ENCODE data around the gene KRT74.

The KRT74 gene

DNA sequence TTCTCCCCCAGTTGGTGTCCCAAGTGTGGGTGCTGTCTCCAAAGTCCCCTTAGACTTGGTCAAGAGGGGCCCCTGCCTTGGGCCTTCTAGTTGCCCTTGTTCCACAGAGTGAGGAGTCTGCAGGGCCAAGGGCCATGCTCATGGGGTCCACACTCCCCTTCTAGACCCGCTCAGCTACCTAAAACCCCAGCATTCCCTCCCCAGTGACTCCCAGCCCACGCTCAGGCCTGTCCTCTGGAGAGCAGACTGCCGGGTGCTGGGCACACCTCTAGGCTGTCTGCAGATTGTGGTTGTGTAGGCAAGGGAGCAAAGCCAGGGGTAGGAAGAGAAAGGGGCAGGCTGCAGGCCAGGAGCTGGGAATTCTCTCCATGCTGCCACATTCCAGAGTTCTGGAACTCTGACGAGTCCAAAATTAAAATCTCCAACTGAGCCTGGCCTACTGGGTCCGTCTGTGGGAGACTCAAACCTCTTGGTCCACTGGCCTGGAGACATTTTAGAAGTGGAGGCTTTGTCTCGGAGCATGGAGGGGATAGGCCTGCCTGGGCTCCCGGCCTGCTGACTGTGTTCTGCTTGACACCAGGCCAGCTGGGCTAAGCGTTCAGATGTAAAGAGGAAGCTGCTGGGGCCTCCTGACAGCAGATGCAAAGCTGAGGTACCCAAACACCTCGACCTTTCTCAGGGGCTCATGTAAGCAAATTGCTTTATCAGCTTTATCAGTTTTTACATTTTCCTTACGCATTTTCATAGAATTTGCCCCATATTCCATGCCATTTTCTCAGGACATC, 39.8 kb downstream of the KRT74 start:
- no peak for DNase-seq

- DNase-seq: no peak
Observed at GRCh38 chr12:52532636-52533035, 41.0 kb downstream of the KRT74 start.

GRCh38 chr12:52531566-52532300, 41.9 kb downstream of the KRT74 start:
- DNase-seq: no peak

- DNase-seq: no peak
Observed at GRCh38 chr12:52530905-52531304, 42.7 kb downstream of the KRT74 start.

- DNase-seq: no peak
Observed at GRCh38 chr12:52530366-52530765, 43.3 kb downstream of the KRT74 start.

DNA sequence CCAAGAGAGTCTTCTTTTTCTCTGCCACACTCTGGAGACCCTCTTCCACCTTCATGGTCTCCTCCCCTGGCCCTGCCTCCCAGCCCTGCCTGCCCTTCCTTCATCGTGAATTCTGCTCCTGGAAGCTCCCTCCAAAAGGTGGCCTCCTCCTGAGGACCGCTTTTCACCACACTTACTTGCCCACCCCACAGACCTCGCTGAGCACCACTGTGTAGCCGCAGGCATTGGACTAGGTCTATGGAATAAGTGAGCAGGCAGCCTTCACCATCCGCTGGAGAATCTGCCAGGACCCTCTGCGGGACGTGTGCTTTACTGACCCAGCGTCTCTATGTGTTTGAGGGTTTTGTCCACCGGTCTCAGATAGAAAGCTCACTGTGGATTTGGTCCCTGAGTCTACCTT, 43.8 kb downstream of the KRT74 start:
- no peak for DNase-seq

- DNase-seq: no peak
Observed at GRCh38 chr12:52529417-52529816, 44.2 kb downstream of the KRT74 start.

DNA sequence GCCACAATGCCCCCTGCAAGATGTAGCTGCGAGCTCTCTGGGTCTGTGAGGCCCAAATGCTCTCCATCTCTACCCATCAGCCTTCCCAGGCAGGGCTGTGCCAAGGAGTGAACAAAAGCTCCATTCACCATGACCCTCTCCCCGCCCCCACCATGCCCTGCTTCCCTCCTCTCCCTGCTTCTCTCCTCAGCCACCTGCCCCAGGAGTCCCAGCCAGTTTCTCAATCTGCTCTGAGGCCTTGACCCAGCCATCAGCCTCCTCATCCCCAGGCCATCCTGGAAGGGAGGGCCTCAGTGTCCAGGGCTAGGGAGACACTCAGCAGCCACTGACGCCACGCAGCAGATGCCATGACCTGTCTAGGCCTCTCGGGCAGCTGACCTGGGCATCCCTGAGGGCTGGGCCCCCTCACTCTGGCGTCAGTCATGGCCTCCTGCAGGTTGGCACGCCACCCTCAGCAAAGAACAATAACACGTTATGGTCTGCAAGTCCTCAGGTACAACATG, 45.0 kb downstream of the KRT74 start:
- DNase-seq: no peak

DNA sequence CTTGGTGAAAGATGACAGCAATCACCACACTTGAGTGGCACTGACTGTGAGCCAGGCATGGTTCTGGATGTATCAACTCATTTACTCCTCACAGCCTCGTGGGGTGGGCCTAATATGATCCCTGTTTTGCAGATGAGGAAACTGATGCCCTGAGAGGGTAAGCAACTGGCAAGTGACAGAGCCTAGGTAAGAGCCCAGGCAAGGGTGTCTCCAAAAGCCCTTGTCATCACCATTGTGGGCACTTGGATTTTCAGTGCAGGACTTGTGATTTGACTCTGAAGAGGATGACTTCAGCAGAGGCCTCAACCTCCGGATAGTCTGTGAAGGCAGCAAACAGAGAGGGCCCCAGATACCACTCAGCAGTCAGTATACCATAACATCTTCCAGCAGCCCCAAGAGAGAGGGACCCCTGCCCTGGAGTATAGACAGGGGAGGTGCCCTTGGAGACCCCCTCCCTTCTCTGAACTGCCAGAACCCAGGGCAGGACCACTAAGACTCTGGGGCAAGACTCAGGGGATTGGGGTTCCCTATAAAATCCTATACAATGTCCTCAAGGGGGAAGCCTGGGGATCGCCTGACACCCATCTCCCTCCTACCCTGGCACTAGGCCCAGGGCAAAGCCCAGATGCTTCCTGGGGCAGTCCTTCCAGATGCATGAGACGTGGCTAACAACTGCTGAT, 46.4 kb downstream of the KRT74 start:
- no peak for DNase-seq

- DNase-seq: no peak
Observed at GRCh38 chr12:52526511-52526951, 47.1 kb downstream of the KRT74 start.

GRCh38 chr12:52525661-52526499, 47.8 kb downstream of the KRT74 start:
- DNase-seq: no peak

DNA sequence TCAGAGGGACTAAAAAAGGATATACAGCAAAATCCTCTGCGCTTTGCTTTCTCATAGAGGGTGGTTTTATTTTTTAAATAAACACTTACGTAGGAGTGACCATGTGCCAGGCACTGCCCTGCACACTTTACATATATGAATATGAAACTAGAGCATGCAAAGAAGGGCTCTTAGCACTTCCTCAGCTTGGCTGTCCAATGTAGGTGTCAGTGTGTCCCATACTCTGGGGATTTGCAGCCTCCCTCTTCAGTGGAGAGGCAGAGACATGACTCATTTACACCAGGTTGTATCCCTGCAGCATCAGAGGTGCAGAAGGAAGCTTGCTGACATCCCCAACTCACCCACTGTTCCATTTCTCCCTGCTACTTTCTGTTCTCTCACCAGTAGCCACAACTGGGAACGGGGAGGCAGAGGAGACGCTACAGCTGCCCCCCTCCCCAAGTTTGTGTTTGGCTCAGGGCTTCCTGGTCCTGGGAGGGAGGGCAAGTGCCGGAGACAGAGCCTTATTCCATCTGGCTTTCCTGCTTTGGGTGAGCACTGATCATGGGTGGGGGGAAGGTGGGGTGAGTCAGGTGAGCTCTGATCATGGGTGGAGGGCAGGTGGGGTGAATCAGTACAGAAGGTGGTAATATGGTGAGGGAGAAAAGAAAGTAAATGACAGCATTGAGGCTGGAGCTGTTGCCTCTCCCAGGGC, 48.6 kb downstream of the KRT74 start:
- DNase-seq: no peak

- DNase-seq: no peak
Observed at GRCh38 chr12:52524241-52524897, 49.3 kb downstream of the KRT74 start.

DNA sequence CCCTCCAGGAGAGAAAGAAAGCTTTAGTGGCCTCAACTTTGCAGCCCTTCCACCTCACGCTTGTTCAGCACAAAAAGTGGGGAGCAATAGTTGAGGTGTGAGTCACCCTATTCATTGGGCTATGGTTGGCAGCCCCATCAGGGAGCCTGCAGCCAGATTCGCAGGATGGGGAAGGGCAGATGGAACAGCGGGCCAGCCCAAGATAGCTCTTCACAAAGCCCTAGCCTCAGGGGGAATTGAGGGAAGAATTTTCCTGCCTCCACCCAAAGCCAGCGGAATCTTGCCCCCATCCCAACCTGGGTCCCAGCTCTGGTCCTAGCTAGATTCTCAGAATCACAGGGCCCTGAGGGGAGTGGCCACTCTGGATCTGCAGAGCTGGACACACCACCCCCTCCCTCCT, 49.8 kb downstream of the KRT74 start:
- DNase-seq: no peak

- DNase-seq: no peak
Observed at GRCh38 chr12:52522346-52523011, 51.2 kb downstream of the KRT74 start.

- DNase-seq: no peak
Observed at GRCh38 chr12:52521568-52522266, 51.9 kb downstream of the KRT74 start.

DNA sequence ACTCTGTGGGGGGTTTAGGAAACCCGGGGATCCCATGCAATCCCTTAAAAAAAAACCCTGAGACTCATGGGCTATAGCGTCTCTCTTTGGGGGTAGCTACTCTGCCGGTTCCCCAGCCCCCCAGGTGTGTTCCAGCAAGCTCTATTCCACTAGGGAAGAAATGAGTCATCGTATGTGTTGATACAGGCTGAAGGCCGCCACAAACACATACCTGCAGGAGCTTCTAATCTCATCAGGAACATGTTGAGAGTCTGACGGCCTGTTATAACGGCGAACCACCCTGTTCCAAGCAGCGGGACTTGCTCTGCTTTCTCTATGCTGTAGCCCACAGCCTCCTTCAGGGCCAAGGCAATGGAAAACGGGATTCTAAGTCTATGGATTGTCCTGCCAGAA, 52.5 kb downstream of the KRT74 start:
- DNase-seq: no peak

GRCh38 chr12:52519826-52520662, 53.6 kb downstream of the KRT74 start, which contains the start of gene KRT5:
TSS of gene KRT5 (minus strand) at chr12:52520394. CDS start at chr12:52520296, 98 bp downstream.
- no peak for DNase-seq

GRCh38 chr12:52519387-52519703, 54.3 kb downstream of the KRT74 start:
- DNase-seq: no peak

Measured in activated CD4-positive, alpha-beta T cell treated with anti-CD3 and anti-CD28 coated beads, Interleukin-10, Interleukin-2, amounts not matched to agents 100 ng/mL and 50 ng/mL, durations not matched to agents 16 hours and 8 hours (primary cell).